Measurements from ENCODE around the gene UBE2V1. TPM values are rescaled to one million over a fixed set of nuclear protein-coding genes. Genes with fewer than 3 reads are reported as not detected.
"Not testable (repeated sequence)": the region's sequence is repeated elsewhere in the genome, so short reads cannot be mapped to it uniquely, and the experiment has no call there.

Gene UBE2V1
- total and polyA plus RNA-seq, 2 of the 13 experiments (the other 11 are each of a cell fraction or from before 2014, with no cell fraction given) = 81.3 to 132 TPM

GRCh38 chr20:50106669-50107068 is 6.3 kb downstream of the UBE2V1 start:
- H3K9ac ChIP-seq (ENCODE audit: insufficient read depth, low read depth, low read length); H3K27me3 ChIP-seq (ENCODE audit: control insufficient read depth in 1 of 2, insufficient read depth in 2 of 2, low read length in 2 of 2); H3K27ac ChIP-seq (ENCODE audit: extremely low read length, insufficient read depth, low read length); H2AFZ ChIP-seq (ENCODE audit: low read length); H3K4me2 ChIP-seq (ENCODE audit: low read depth, low read length); in situ Hi-C loops (cut with HindIII; ENCODE audit: extremely low pct_ligation_motif_present, low pct_unique_long_range_greater_than_20kb); H3K9me3 ChIP-seq (ENCODE audit: low read length); H3K4me3 ChIP-seq (replicated peaks in 1 of 3; ENCODE audit: insufficient read depth in 1 of 3, low read depth in 2 of 3, low read length in 3 of 3); FAIRE-seq; DNase-seq (ENCODE audit: low spot score); CTCF ChIA-PET (ENCODE audit: low intra/inter-chr PET ratio, low total read pairs); ATAC-seq; intact Hi-C loops (cut with micrococcal nuclease; ENCODE audit: unreplicated experiment); BruUV-seq (replicated peaks); TF ChIP-seq FOXP1 (CRISPR knock-in tag; IDR thresholded peaks at IDR 0.05): not testable (repeated sequence)
- TF ChIP-seq FOXP1 (IDR thresholded peaks at IDR 0.05) = peak; percentile 98
- Histone ChIP-seq H3K36me3 (replicated peaks in 1 of 2; ENCODE audit: control insufficient read depth in 1 of 2, insufficient read depth in 2 of 2, low read length in 2 of 2) (peaks cover 18 to 21% of the 10 kb centered on the region in 2 experiments), H3K4me1 (ENCODE audit: insufficient read depth, low read length) (peaks cover 76% of the 10 kb centered on the region), H4K20me1 (ENCODE audit: insufficient read depth, low read length) (peaks cover 65% of the 10 kb centered on the region), H3K79me2 (ENCODE audit: insufficient read depth, low read length) (peaks cover 93% of the 10 kb centered on the region)
- POLR2A ChIA-PET = interaction anchor here (0.8 to 2.2 kb wide), 2 partner anchors 9 to 66 kb away, joined by 3 to 17 read pairs; no protein-coding TSS in a partner anchor
- 95% methylated on average over 5 of the region's 5 CpGs for WGBS (ENCODE audit: low lambda C conversion rate)

GRCh38 chr20:50103464-50104107 is 9.4 kb downstream of the UBE2V1 start:
- ATAC-seq; H3K4me3 ChIP-seq (replicated peaks in 1 of 3; ENCODE audit: insufficient read depth in 1 of 3, low read depth in 2 of 3, low read length in 3 of 3); H3K4me2 ChIP-seq (ENCODE audit: low read depth, low read length); intact Hi-C loops (cut with micrococcal nuclease; ENCODE audit: unreplicated experiment); H3K9me3 ChIP-seq (ENCODE audit: low read length); DNase-seq (ENCODE audit: low spot score); FAIRE-seq; BruUV-seq (replicated peaks); H2AFZ ChIP-seq (ENCODE audit: low read length); CTCF ChIA-PET (ENCODE audit: low intra/inter-chr PET ratio, low total read pairs); H3K27me3 ChIP-seq (ENCODE audit: control insufficient read depth in 1 of 2, insufficient read depth in 2 of 2, low read length in 2 of 2); H3K9ac ChIP-seq (ENCODE audit: insufficient read depth, low read depth, low read length); in situ Hi-C loops (cut with HindIII; ENCODE audit: extremely low pct_ligation_motif_present, low pct_unique_long_range_greater_than_20kb); H3K27ac ChIP-seq (ENCODE audit: extremely low read length, insufficient read depth, low read length): not testable (repeated sequence)
- H3K4me1 ChIP-seq (ENCODE audit: insufficient read depth, low read length) = peaks cover 55% of the 10 kb centered on the region
- TF ChIP-seq ZBTB38 (CRISPR knock-in tag; IDR thresholded peaks at IDR 0.05) = peak; percentile 36; the same call in 1 of the 2 replicates
- 0 out of 2 replicates have a peak, but pooled peaks have one; percentile 15 for TF ChIP-seq MXD3 (CRISPR knock-in tag; IDR thresholded peaks at IDR 0.05)
- peak; percentile 41 for TF ChIP-seq FOSL2 (CRISPR knock-in tag; IDR thresholded peaks at IDR 0.05)
- H3K36me3 ChIP-seq (replicated peaks in 1 of 2; ENCODE audit: control insufficient read depth in 1 of 2, insufficient read depth in 2 of 2, low read length in 2 of 2) = peaks cover 16 to 28% of the 10 kb centered on the region in 2 experiments
- WGBS (ENCODE audit: low lambda C conversion rate) = 95% methylated on average over 15 of the region's 15 CpGs
- H3K79me2 ChIP-seq (ENCODE audit: insufficient read depth, low read length) = peaks cover 92% of the 10 kb centered on the region
- POLR2A ChIA-PET = interaction anchor here (1.1 to 1.6 kb wide), 2 partner anchors 12 to 69 kb away, joined by 3 to 9 read pairs; no protein-coding TSS in a partner anchor
- H4K20me1 ChIP-seq (ENCODE audit: insufficient read depth, low read length) = peaks cover 58% of the 10 kb centered on the region
